Measurements from ENCODE around the gene CYSTM1.

CYSTM1 gene

DNA sequence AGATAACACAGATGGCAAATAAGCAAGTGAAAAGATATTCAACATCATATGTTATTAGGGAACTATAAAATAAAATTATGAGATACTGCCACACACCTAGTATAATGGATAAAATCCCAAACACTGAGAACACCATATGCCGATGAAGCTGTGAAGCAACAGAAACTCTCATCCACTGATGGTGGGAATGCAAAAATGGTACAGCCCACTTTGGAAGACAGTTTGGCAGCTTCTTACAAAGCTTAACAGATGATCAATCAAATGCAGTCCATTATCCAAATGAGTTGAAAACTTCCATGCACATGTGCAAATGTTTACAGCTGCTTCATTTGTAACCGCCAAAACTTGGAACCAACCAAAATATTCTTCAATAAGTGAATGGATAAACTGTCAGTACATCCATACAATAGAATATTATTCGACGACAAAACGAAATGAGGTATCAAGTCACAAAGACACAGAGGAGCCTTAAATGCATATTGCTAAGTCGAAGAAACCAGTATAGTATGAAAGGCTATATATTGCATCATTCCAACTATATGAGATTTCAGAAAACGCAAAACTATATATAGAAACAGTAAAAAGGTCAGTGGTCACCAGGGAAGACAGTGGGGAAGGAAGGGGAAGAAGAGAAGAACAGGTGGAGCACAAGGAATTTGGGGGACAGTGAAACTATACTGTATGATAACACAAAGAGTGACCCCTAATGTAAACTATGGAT is 113.0 kb downstream of the CYSTM1 start:
- FAIRE-seq (no peak), DNase-seq (ENCODE audit: low spot score) (no peak)

DNA sequence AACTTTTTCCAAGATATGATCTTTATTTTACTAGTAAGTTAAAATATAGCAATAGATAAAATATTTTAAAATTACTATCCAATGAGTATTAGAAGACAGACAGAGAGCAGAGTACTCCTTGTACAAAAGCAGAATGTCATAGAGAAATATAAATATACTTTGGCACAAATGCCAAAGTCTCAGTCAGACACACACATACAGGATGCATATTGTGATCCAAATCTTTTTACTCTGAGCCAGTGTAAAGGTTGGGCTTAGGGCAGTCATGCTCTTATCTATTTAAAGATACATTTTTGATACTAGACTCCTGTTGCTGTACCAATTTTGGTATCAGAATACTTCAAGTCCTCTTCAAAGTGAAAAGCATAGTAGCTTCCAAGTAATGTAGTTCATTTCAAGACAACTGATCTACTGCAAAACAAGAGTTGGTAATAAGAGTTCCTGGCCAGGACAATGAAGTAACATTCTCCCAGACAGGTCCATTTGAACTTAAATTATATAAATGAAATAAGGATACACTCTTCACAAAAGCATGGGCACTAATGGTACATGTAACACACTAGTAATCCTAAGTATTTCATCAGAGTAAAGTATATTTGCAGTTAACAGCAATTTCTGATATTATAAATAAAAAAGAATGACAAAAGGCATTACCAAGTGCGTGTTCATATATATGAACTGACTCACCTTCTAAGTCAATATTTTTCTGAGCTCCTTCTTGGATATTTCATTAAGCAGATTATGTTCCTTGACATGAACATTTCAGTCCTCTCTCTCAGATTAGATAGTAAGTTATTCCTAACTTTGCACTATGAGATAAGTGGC is 117.4 kb downstream of the CYSTM1 start:
- DNase-seq (ENCODE audit: low spot score): peak; percentile 30
- no peak for FAIRE-seq

Data from RCC 7860 (cell line).